K562 (cell line): ENCODE results near the gene RSF1. TPM values are rescaled to one million over a fixed set of nuclear protein-coding genes. Genes with fewer than 3 reads are reported as not detected.

Experiments
- ATAC-seq: fragments of 200-7000 bp; cut with Tn5 transposase; 3 replicates; pipeline ENCODE4 v1.9.1; 2020; ENCODE audit warnings: moderate library complexity
- BruUV-seq: library from RNA; stranded (reverse); fragments of 400-500 nt; replicated peaks from 2 replicates; lab custom pipeline; 2021; lab: Mats Ljungman, UMichigan
- CTCF ChIA-PET: fragments of 300-600 bp; formaldehyde crosslinking; extraction: SDS; loops from one replicate; lab custom pipeline; 2021; ENCODE audit warnings: low intra/inter-chr PET ratio; lab: Yijun Ruan, JAX
- POLR2A ChIA-PET: fragments of 300-600, 350-650 bp; sonication (Branson Sonifier 250); formaldehyde crosslinking; extraction: SDS; loops from one replicate; lab custom pipeline; 2021; ENCODE audit warnings: antibody characterized with exemption, inconsistent platforms; lab: Yijun Ruan, JAX
- DNase-seq, 4 experiments: peaks; one replicate each; pipeline versions ENCODE4 v3.0.0 to v3.0.0-alpha.2; 2011 to 2018; ENCODE audit warnings: low spot score in 3 of 4, mixed read lengths in 3 of 4; ENCODE audit errors: extremely low read depth in 1 of 4
- FAIRE-seq: peaks from 2 replicates; lab custom pipeline; 2011; peaks lifted over from hg19 to GRCh38; lab: Jason Lieb, UNC
- H2AFZ ChIP-seq: 2 replicates; pipeline ENCODE4 v1.6.0; 2011; ENCODE audit warnings: low read depth, low read length, control low read depth, inconsistent platforms
- H3K27ac ChIP-seq: fragments of 200-600 bp; 3 replicates; pipeline ENCODE4 v1.8.0; 2011; ENCODE audit warnings: low read depth, mild to moderate bottlenecking, control low read depth, inconsistent platforms, low read length, moderate library complexity, mixed read lengths; ENCODE audit errors: extremely low read depth
- H3K27me3 ChIP-seq, 2 experiments: fragments of 300-600 bp in 1 of 2; 2 replicates in 1 of 2; 3 replicates in 1 of 2; pipeline versions ENCODE4 v1.6.0 to v1.8.0; 2011; ENCODE audit warnings: inconsistent platforms in 2 of 2, low read length in 2 of 2, mild to moderate bottlenecking in 1 of 2, mixed read lengths in 1 of 2, moderate library complexity in 1 of 2; ENCODE audit not compliant: control insufficient read depth in 2 of 2, insufficient read depth in 2 of 2
- H3K36me3 ChIP-seq: fragments of 300-600 bp; 3 replicates; pipeline ENCODE4 v1.8.0; 2011; ENCODE audit warnings: mild to moderate bottlenecking, low read length, inconsistent platforms; ENCODE audit not compliant: control insufficient read depth, insufficient read depth
- H3K4me1 ChIP-seq, 2 experiments: fragments of 200-600 bp in 1 of 2; replicated peaks in 1 of 2; 2 replicates in 1 of 2; 3 replicates in 1 of 2; pipeline versions ENCODE4 v1.5.1 to v1.8.0; 2011; ENCODE audit warnings: inconsistent platforms in 2 of 2, low read length in 2 of 2, mild to moderate bottlenecking in 1 of 2, mixed read lengths in 1 of 2, moderate library complexity in 1 of 2; ENCODE audit not compliant: control insufficient read depth in 2 of 2, insufficient read depth in 2 of 2
- H3K4me2 ChIP-seq: 2 replicates; pipeline ENCODE4 v1.6.1; 2011; ENCODE audit warnings: low read length, control low read depth, inconsistent platforms, mixed read lengths; ENCODE audit not compliant: insufficient read depth
- H3K4me3 ChIP-seq: fragments of 200-600 bp; sonication (generic), shearing (Covaris generic); 2 replicates; pipeline ENCODE4 v1.5.1; 2016; ENCODE audit warnings: control low read depth, inconsistent platforms
- H3K79me2 ChIP-seq: fragments of 200-600 bp; 3 replicates; pipeline ENCODE4 v1.8.0; 2011; ENCODE audit warnings: low read length, inconsistent platforms; ENCODE audit not compliant: control insufficient read depth, insufficient read depth
- H3K9ac ChIP-seq, 2 experiments: 2 replicates each; pipeline versions ENCODE4 v1.6.0 to v1.6.1; 2011; ENCODE audit warnings: low read depth in 2 of 2, low read length in 2 of 2, control low read depth in 1 of 2, inconsistent platforms in 1 of 2, mild to moderate bottlenecking in 1 of 2, mixed read lengths in 1 of 2; ENCODE audit not compliant: insufficient read depth in 1 of 2
- H3K9me1 ChIP-seq: one replicate; pipeline ENCODE4 v1.6.0; 2011; ENCODE audit warnings: inconsistent platforms, mild to moderate bottlenecking, low read length, moderate library complexity; ENCODE audit not compliant: control insufficient read depth, insufficient read depth
- H3K9me3 ChIP-seq: replicated peaks from 2 replicates; pipeline ENCODE4 v1.5.1; 2011; ENCODE audit warnings: low read depth, low read length, inconsistent platforms; ENCODE audit not compliant: control insufficient read depth, insufficient read depth
- H4K20me1 ChIP-seq: replicated peaks from 2 replicates; pipeline ENCODE4 v1.6.1; 2011; ENCODE audit warnings: low read length, inconsistent platforms, mixed read lengths; ENCODE audit not compliant: control insufficient read depth, insufficient read depth
- ELK3 ChIP-seq: fragments of 450-650 bp; formaldehyde crosslinking; IDR thresholded peaks from 2 replicates; pipeline ENCODE4 v1.4.0; 2020; ENCODE audit warnings: mild to moderate bottlenecking
- PRPF4 ChIP-seq: fragments of 200-400 bp; formaldehyde crosslinking; IDR thresholded peaks from one replicate; pipeline ENCODE4 v1.6.1; 2017; ENCODE audit warnings: low read length, low read depth, mild to moderate bottlenecking; ENCODE audit not compliant: insufficient read depth, poor library complexity, severe bottlenecking
- RBFOX2 ChIP-seq: fragments of 200-400 bp; formaldehyde crosslinking; IDR thresholded peaks from 2 replicates; pipeline ENCODE4 v1.6.1; 2017; ENCODE audit warnings: low read depth, mild to moderate bottlenecking, low read length, moderate library complexity
- ZNF324 ChIP-seq: fragments of 250-450 bp; sonication (Bioruptor Pico); IDR thresholded peaks from 2 replicates; pipeline ENCODE4 v1.4.0; 2020; ENCODE audit warnings: mild to moderate bottlenecking
- ZNF592 ChIP-seq: fragments of 450-650 bp; IDR thresholded peaks from 2 replicates; pipeline ENCODE4 v1.6.1; 2017; ENCODE audit warnings: antibody characterized with exemption, mild to moderate bottlenecking
- WGBS: fragments of 100-300 bp; shearing (Covaris generic); methylation state at CpG from one replicate; pipeline ENCODE4 v1.1.6; 2016; ENCODE audit warnings: low coverage, mixed read lengths; ENCODE audit not compliant: insufficient coverage; ENCODE audit errors: missing lambda C conversion rate; 5-methylcytosine and 5-hydroxymethylcytosine counted together
- in situ Hi-C: fragments of 300-500 bp; cut with MboI; formaldehyde crosslinking; loops from 4 replicates; pipeline ENCODE4 v1.15.0; 2018; ENCODE audit warnings: inconsistent platforms, mixed read lengths
- intact Hi-C: fragments of 100-400 bp; cut with micrococcal nuclease; formaldehyde crosslinking; loops from 2 replicates; pipeline ENCODE4 v1.14.2; 2022
- polyA plus RNA-seq, 8 experiments: library from polyadenylated mRNA; depleted of rRNA in 4 of 8; stranded (reverse) in 5 of 8; unstranded in 3 of 8; fragments of >200 nt; fragmentation: Nextera tagmentation in 2 of 8; fragmentation: Illumina TruSeq in 1 of 8; extraction: Ambion mirVana in 2 of 8; extraction: Trizol in 1 of 8; gene quantifications; 2 replicates each; pipeline versions ENCODE4 v1.2.1 to v1.2.3, GENCODE V29; 2011 to 2014; ENCODE audit warnings: inconsistent platforms in 1 of 8, missing spikeins in 1 of 8
- total RNA-seq, 7 experiments: library from RNA; depleted of rRNA in 6 of 7; stranded (reverse); fragments of >200 nt in 6 of 7; fragmentation: Illumina TruSeq in 2 of 7; extraction: Trizol in 2 of 7; gene quantifications; 2 replicates each; pipeline versions ENCODE4 v1.2.1 to v1.2.3, GENCODE V29; 2011 to 2021; ENCODE audit warnings: low replicate concordance in 1 of 7

The RSF1 gene
- total and polyA plus RNA-seq, 9 of the 15 experiments (the other 6 are each of a cell fraction or from before 2014, with no cell fraction given): 9.7 to 63.6 (median 42.8) TPM

GRCh38 chr11:77698896-77699295 is 121.6 kb downstream of the RSF1 start:
- FAIRE-seq (no peak), DNase-seq (no peak), ATAC-seq (no peak)
- intact Hi-C loops (no loop called here), in situ Hi-C loops (no loop called here)
- H4K20me1 ChIP-seq: no peaks in the 10 kb centered on the region
- no peaks in the 10 kb centered on the region for H3K9me3 ChIP-seq
- H3K9ac ChIP-seq: no peak overlapping the region
- H3K4me3 ChIP-seq: no peak overlapping the region
- no peak overlapping the region for H2AFZ ChIP-seq
- no peak overlapping the region for H3K27ac ChIP-seq
- peaks cover 47% of the 10 kb centered on the region for H3K36me3 ChIP-seq
- H3K4me1 ChIP-seq: no peaks in the 10 kb centered on the region
- H3K79me2 ChIP-seq: no peaks in the 10 kb centered on the region
- no peaks in the 10 kb centered on the region for H3K9me1 ChIP-seq
- 83% methylated on average over 2 of the region's 2 CpGs for WGBS
- CTCF ChIA-PET: no interaction called here
- POLR2A ChIA-PET: interaction anchor here (1.5 kb wide), 1 partner anchor 13 kb away, joined by 4 read pairs; no protein-coding TSS in a partner anchor
- no TSS peak for BruUV-seq
- H3K27me3 ChIP-seq: no peaks in the 10 kb centered on the region
- no peak for TF ChIP-seq ELK3 (CRISPR knock-in tag)
- no peak for TF ChIP-seq ZNF324 (CRISPR knock-in tag)
- no peak for TF ChIP-seq PRPF4
- no peak for TF ChIP-seq RBFOX2
- no peak for TF ChIP-seq ZNF592
- no peak overlapping the region for H3K4me2 ChIP-seq
